ENCODE measurements around the gene ADAMTS3. TPM values are rescaled to one million over a fixed set of nuclear protein-coding genes. Genes with fewer than 3 reads are reported as not detected.

The ADAMTS3 gene
- total RNA-seq, 2 experiments from 2014 or later = not detected

DNA sequence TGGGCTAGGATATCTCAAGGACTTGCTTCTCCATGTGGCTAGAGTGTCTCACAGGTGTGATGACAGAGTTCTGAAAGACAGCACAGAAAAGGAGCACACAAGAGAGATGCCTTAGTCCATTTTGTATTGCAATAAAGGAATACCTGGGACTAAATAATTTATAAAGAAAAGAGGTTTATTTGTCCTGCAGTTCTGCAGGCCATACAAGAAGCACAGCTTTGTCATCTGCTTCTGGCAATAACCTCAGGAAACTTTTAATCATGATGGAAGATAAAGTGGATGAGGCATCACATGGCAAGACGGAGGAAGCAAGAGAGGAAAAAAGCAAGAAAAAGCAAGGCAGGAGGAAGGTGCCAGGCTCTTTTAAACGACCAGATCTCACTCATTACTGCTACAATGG, 126.9 kb downstream of the ADAMTS3 start:
- no peaks in the 10 kb centered on the region for H4K20me1 ChIP-seq (ENCODE audit: insufficient read depth, low read length)
- DNase-seq (ENCODE audit: low spot score) = no peak
- POLR2A ChIA-PET = interaction anchor here (0.7 kb wide), 1 partner anchor 369 kb away, joined by 3 read pairs; no protein-coding TSS in a partner anchor
- no peaks in the 10 kb centered on the region for H3K9me3 ChIP-seq (ENCODE audit: low read length)
- H3K36me3 ChIP-seq (ENCODE audit: insufficient read depth, low read length) = no peaks in the 10 kb centered on the region
- H3K79me2 ChIP-seq (ENCODE audit: insufficient read depth, low read depth, low read length) = no peaks in the 10 kb centered on the region
- H3K9me2 ChIP-seq (ENCODE audit: insufficient read depth, low read length) = no peaks in the 10 kb centered on the region
- TF ChIP-seq, protein P1, sequence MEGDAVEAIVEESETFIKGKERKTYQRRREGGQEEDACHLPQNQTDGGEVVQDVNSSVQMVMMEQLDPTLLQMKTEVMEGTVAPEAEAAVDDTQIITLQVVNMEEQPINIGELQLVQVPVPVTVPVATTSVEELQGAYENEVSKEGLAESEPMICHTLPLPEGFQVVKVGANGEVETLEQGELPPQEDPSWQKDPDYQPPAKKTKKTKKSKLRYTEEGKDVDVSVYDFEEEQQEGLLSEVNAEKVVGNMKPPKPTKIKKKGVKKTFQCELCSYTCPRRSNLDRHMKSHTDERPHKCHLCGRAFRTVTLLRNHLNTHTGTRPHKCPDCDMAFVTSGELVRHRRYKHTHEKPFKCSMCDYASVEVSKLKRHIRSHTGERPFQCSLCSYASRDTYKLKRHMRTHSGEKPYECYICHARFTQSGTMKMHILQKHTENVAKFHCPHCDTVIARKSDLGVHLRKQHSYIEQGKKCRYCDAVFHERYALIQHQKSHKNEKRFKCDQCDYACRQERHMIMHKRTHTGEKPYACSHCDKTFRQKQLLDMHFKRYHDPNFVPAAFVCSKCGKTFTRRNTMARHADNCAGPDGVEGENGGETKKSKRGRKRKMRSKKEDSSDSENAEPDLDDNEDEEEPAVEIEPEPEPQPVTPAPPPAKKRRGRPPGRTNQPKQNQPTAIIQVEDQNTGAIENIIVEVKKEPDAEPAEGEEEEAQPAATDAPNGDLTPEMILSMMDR (conservative IDR thresholded peaks at IDR 0.05; ENCODE audit: low read length) = no peak
- TF ChIP-seq EZH2phosphoT487 (IDR thresholded peaks at IDR 0.05; ENCODE audit: borderline replicate concordance, low read depth, low read length) = no peak
- H3K4me2 ChIP-seq (ENCODE audit: low read length) = no peak overlapping the region
- no peaks in the 10 kb centered on the region for H3K4me1 ChIP-seq (ENCODE audit: insufficient read depth, low read length, poor library complexity, severe bottlenecking)
- H3K27ac ChIP-seq (ENCODE audit: low read depth, low read length, poor library complexity, severe bottlenecking) = no peak overlapping the region
- H2AFZ ChIP-seq (ENCODE audit: low read length) = no peak overlapping the region
- CTCF ChIA-PET (ENCODE audit: unreplicated experiment) = no interaction called here
- intact Hi-C loops (cut with micrococcal nuclease; ENCODE audit: unreplicated experiment) = no loop called here
- H3K4me3 ChIP-seq (ENCODE audit: low read depth, low read length, poor library complexity, severe bottlenecking) = no peak overlapping the region
- no TSS peak for BruUV-seq (replicated peaks)

DNA sequence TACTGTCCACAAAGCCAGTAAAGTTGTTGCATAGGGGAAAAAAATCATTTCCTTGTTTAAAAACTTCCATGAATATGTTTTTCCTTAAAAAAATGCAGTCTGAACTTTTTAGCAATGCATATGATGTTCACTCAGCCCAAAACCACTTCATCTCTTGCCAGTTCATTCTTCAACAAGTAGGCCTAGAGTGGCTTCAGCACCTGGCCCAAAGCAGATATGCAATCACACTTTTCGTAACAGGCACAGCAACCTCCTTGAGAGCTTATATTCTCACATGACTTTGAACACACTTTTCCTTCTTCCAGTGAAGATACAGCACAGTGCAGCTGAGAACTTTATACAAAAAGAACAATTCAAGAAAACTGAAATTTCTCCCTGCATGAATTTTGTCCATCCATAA, 128.6 kb downstream of the ADAMTS3 start:
- Histone ChIP-seq H3K9me2 (ENCODE audit: insufficient read depth, low read length) (no peaks in the 10 kb centered on the region), H3K4me3 (ENCODE audit: low read depth, low read length, poor library complexity, severe bottlenecking) (no peak overlapping the region), H3K4me2 (ENCODE audit: low read length) (no peak overlapping the region), H3K4me1 (ENCODE audit: insufficient read depth, low read length, poor library complexity, severe bottlenecking) (no peaks in the 10 kb centered on the region), H4K20me1 (ENCODE audit: insufficient read depth, low read length) (no peaks in the 10 kb centered on the region), H3K79me2 (ENCODE audit: insufficient read depth, low read depth, low read length) (no peaks in the 10 kb centered on the region), H2AFZ (ENCODE audit: low read length) (no peak overlapping the region), H3K27ac (ENCODE audit: low read depth, low read length, poor library complexity, severe bottlenecking) (no peak overlapping the region), H3K36me3 (ENCODE audit: insufficient read depth, low read length) (no peaks in the 10 kb centered on the region), H3K9me3 (ENCODE audit: low read length) (no peaks in the 10 kb centered on the region)
- BruUV-seq (replicated peaks) = no TSS peak
- intact Hi-C loops (cut with micrococcal nuclease; ENCODE audit: unreplicated experiment) = no loop called here
- ChIA-PET POLR2A (interaction anchor here (0.9 kb wide), 1 partner anchor 13 kb away, joined by 4 read pairs; no protein-coding TSS in a partner anchor), CTCF (ENCODE audit: unreplicated experiment) (no interaction called here)
- DNase-seq (ENCODE audit: low spot score) = no peak
- TF ChIP-seq, protein P1 (conservative IDR thresholded peaks at IDR 0.05; ENCODE audit: low read length) = no peak
- TF ChIP-seq EZH2phosphoT487 (IDR thresholded peaks at IDR 0.05; ENCODE audit: borderline replicate concordance, low read depth, low read length) = no peak

DNA sequence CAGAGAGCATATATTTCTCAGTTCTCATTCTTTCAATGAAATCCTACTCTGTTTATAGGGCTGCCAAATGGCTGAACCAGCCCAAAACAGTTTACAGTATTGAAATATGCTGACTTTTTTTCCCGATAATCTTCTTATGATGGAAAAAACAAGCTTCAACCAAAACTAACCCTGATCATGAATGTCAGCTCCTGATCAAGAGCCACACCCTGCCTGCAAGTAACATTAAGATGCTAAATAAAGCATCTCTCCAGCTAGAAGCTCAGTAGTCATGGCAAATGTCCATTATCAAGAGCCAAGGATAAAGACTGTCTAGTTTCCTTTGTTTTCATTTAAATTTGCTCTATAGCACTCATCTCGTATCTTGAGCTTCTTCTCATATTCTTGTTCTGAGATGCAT, 136.0 kb downstream of the ADAMTS3 start:
- Histone ChIP-seq H3K4me3 (ENCODE audit: low read depth, low read length, poor library complexity, severe bottlenecking) (no peak overlapping the region), H3K4me2 (ENCODE audit: low read length) (no peak overlapping the region), H4K20me1 (ENCODE audit: insufficient read depth, low read length) (no peaks in the 10 kb centered on the region), H3K4me1 (ENCODE audit: insufficient read depth, low read length, poor library complexity, severe bottlenecking) (no peaks in the 10 kb centered on the region), H3K36me3 (ENCODE audit: insufficient read depth, low read length) (no peaks in the 10 kb centered on the region), H3K9me2 (ENCODE audit: insufficient read depth, low read length) (no peaks in the 10 kb centered on the region), H2AFZ (ENCODE audit: low read length) (no peak overlapping the region), H3K79me2 (ENCODE audit: insufficient read depth, low read depth, low read length) (no peaks in the 10 kb centered on the region), H3K9me3 (ENCODE audit: low read length) (no peaks in the 10 kb centered on the region), H3K27ac (ENCODE audit: low read depth, low read length, poor library complexity, severe bottlenecking) (no peak overlapping the region)
- POLR2A ChIA-PET = interaction anchor here (0.5 to 1.8 kb wide), 5 partner anchors 9 to 27 kb away, joined by 3 to 5 read pairs (median 4); no protein-coding TSS in a partner anchor
- no TSS peak for BruUV-seq (replicated peaks)
- no peak for DNase-seq (ENCODE audit: low spot score)
- TF ChIP-seq, protein P1 (conservative IDR thresholded peaks at IDR 0.05; ENCODE audit: low read length) = no peak
- TF ChIP-seq EZH2phosphoT487 (IDR thresholded peaks at IDR 0.05; ENCODE audit: borderline replicate concordance, low read depth, low read length) = no peak
- CTCF ChIA-PET (ENCODE audit: unreplicated experiment) = no interaction called here
- intact Hi-C loops (cut with micrococcal nuclease; ENCODE audit: unreplicated experiment) = no loop called here

Measured in OCI-LY7 (cell line).